Esophagus muscularis mucosa (tissue), 4 donors: ENCODE measurements around the gene LIPT2. TPM values are rescaled to one million over a fixed set of nuclear protein-coding genes. Genes with fewer than 3 reads are reported as not detected.

Experiments
- DNase-seq: peaks from one replicate; pipeline ENCODE4 v3.0.0-alpha.2; 2017; ENCODE audit errors: extremely low spot score
- H3K27ac ChIP-seq, 4 donors: fragments of 200-600 bp; sonication (generic); replicated peaks in 1 of 4; 1 replicate in 3 of 4; 2 replicates in 1 of 4; pipeline ENCODE4 v1.5.1; 2016 to 2019; ENCODE audit warnings: mild to moderate bottlenecking in 1 of 4
- H3K27me3 ChIP-seq, 4 donors: fragments of 200-600 bp; sonication (generic); one replicate each; pipeline versions ENCODE4 v1.5.1 to v1.6.0; 2016 to 2019
- H3K36me3 ChIP-seq, 4 donors: fragments of 200-600 bp; sonication (generic); one replicate each; pipeline ENCODE4 v1.5.1; 2016 to 2019
- H3K4me1 ChIP-seq, 4 donors: fragments of 200-600 bp; sonication (generic); one replicate each; pipeline ENCODE4 v1.5.1; 2016 to 2019
- H3K4me3 ChIP-seq, 4 donors: fragments of 200-600 bp; sonication (generic); 1 replicate in 2 of 4; 2 replicates in 2 of 4; pipeline ENCODE4 v1.5.1; 2016 to 2019; ENCODE audit warnings: mild to moderate bottlenecking in 4 of 4, moderate library complexity in 1 of 4
- H3K9me3 ChIP-seq, 4 donors: fragments of 200-600 bp; sonication (generic); 1 replicate in 3 of 4; 2 replicates in 1 of 4; pipeline ENCODE4 v1.5.1; 2016 to 2019
- EP300 ChIP-seq: sonication (generic); formaldehyde crosslinking; IDR thresholded peaks from one replicate; pipeline ENCODE4 v1.6.1; 2017; ENCODE audit warnings: antibody characterized with exemption
- POLR2A ChIP-seq: fragments of 450-650 bp; IDR thresholded peaks from one replicate; pipeline ENCODE4 v1.6.1; 2017; ENCODE audit warnings: antibody characterized with exemption, moderate library complexity, mild to moderate bottlenecking, low read depth
- POLR2AphosphoS5 ChIP-seq, 2 donors: sonication (generic); formaldehyde crosslinking; IDR thresholded peaks; one replicate each; pipeline ENCODE4 v1.6.1; 2017; ENCODE audit warnings: antibody characterized with exemption in 2 of 2
- WGBS: methylation state at CpG from one replicate; pipeline ENCODE4 v1.1.5; 2018; 5-methylcytosine and 5-hydroxymethylcytosine counted together
- intact Hi-C: fragments of 100-400 bp; cut with DNase I; formaldehyde crosslinking; loops from one replicate; pipeline ENCODE4 v1.15.1; 2023
- total RNA-seq, 4 donors: library from RNA; depleted of rRNA; stranded (reverse); fragments of >200 nt; gene quantifications; one replicate each; pipeline versions ENCODE4 v1.1.0 to v1.2.1, GENCODE V29; 2016
- TF ChIP-seq, protein P1 (sequence below), 3 experiments: fragments of 200-600 bp in 2 of 3; fragments of 450-650 bp in 1 of 3; sonication (generic) in 2 of 3; IDR thresholded peaks; one replicate each; pipeline ENCODE4 v1.5.1; 2017 to 2019; ENCODE audit warnings: antibody characterized with exemption in 3 of 3, mild to moderate bottlenecking in 2 of 3, moderate library complexity in 1 of 3

LIPT2 gene
- total RNA-seq, 4 donors from 2014 or later, result 2.2 to 6.7 (median 2.7) TPM

DNA sequence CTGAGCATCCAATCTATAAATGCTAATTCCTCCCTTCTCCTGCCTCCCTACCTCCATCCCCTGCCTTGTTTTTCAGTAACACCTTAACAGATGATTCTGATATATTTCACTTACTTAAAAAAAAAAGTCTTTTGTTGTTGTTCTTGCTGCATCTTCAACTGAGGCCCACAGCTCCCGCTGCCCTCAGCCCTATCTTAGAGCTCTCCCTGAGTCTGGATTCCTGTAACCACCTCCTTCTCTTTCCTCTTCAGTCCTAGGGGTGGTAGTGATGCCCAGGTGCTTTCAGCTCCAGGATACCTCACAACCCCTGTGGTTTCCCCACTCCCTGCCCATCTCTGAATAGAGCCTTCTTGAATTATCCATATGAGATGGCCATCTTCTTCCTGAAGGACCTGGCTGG lies 22.5 kb downstream of the LIPT2 start:
- TF ChIP-seq POLR2A (no peak), POLR2AphosphoS5 (IDR thresholded peaks at IDR 0.05) (no peak), EP300 (no peak)
- TF ChIP-seq, protein P1, sequence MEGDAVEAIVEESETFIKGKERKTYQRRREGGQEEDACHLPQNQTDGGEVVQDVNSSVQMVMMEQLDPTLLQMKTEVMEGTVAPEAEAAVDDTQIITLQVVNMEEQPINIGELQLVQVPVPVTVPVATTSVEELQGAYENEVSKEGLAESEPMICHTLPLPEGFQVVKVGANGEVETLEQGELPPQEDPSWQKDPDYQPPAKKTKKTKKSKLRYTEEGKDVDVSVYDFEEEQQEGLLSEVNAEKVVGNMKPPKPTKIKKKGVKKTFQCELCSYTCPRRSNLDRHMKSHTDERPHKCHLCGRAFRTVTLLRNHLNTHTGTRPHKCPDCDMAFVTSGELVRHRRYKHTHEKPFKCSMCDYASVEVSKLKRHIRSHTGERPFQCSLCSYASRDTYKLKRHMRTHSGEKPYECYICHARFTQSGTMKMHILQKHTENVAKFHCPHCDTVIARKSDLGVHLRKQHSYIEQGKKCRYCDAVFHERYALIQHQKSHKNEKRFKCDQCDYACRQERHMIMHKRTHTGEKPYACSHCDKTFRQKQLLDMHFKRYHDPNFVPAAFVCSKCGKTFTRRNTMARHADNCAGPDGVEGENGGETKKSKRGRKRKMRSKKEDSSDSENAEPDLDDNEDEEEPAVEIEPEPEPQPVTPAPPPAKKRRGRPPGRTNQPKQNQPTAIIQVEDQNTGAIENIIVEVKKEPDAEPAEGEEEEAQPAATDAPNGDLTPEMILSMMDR (IDR thresholded peaks at IDR 0.05), result no peak
- peak; percentile 60 for DNase-seq
- Histone ChIP-seq H3K27me3 (peaks cover 0 to 7% (median 0%) of the 10 kb centered on the region in 4 donors), H3K36me3 (no peaks in the 10 kb centered on the region), H3K27ac (no peak overlapping the region), H3K4me1 (peaks cover 14 to 19% (median 16%) of the 10 kb centered on the region in 4 donors), H3K9me3 (no peaks in the 10 kb centered on the region), H3K4me3 (no peak overlapping the region)
- intact Hi-C loops, result no loop called here
- WGBS, result 100% methylated on average over 1 of the region's 1 CpG

GRCh38 chr11:74470526-74470925 lies 23.0 kb downstream of the LIPT2 start:
- H3K36me3 ChIP-seq, result no peaks in the 10 kb centered on the region
- no peak for DNase-seq
- no peak overlapping the region for H3K4me3 ChIP-seq
- peaks cover 14 to 19% (median 16%) of the 10 kb centered on the region in 4 donors for H3K4me1 ChIP-seq
- H3K27ac ChIP-seq, result no peak overlapping the region
- H3K27me3 ChIP-seq, result peaks cover 0 to 7% (median 0%) of the 10 kb centered on the region in 4 donors
- intact Hi-C loops, result no loop called here
- WGBS, result 68% methylated on average over 2 of the region's 2 CpGs
- no peaks in the 10 kb centered on the region for H3K9me3 ChIP-seq
- TF ChIP-seq POLR2A (no peak), POLR2AphosphoS5 (IDR thresholded peaks at IDR 0.05) (no peak), EP300 (no peak)
- TF ChIP-seq, protein P1 (IDR thresholded peaks at IDR 0.05), result no peak

GRCh38 chr11:74468936-74469335 lies 24.6 kb downstream of the LIPT2 start:
- H3K27ac ChIP-seq, result no peak overlapping the region
- no peaks in the 10 kb centered on the region for H3K9me3 ChIP-seq
- H3K27me3 ChIP-seq, result peaks cover 0 to 7% (median 0%) of the 10 kb centered on the region in 4 donors
- intact Hi-C loops, result no loop called here
- WGBS, result 75% methylated on average over 1 of the region's 1 CpG
- no peaks in the 10 kb centered on the region for H3K36me3 ChIP-seq
- H3K4me3 ChIP-seq, result no peak overlapping the region
- peaks cover 14 to 19% (median 16%) of the 10 kb centered on the region in 4 donors for H3K4me1 ChIP-seq
- no peak for DNase-seq
- TF ChIP-seq POLR2A (no peak), EP300 (no peak), POLR2AphosphoS5 (IDR thresholded peaks at IDR 0.05) (no peak)
- TF ChIP-seq, protein P1 (IDR thresholded peaks at IDR 0.05), result no peak

DNA sequence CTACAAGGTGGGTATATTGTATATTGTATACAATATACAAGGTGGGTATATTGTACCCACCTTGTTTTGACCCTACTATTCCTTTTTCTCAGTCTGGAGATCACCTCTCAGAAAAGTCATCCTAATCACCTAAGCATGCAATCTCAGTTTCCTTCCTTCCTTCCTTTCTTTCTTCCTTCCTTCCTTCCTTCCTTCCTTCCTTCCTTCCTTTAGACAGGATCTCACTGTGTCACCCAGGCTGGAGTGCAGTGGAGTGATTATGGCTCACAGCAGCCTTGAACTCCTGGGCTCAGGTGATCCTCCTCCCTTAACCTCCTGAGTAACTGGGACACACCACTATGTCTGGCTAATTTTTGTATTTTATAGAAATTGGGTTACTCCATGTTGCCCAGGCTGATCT lies 25.0 kb downstream of the LIPT2 start:
- H3K27ac ChIP-seq, result no peak overlapping the region
- TF ChIP-seq POLR2AphosphoS5 (IDR thresholded peaks at IDR 0.05) (no peak), POLR2A (no peak), EP300 (no peak)
- TF ChIP-seq, protein P1 (IDR thresholded peaks at IDR 0.05), result no peak
- intact Hi-C loops, result no loop called here

DNA sequence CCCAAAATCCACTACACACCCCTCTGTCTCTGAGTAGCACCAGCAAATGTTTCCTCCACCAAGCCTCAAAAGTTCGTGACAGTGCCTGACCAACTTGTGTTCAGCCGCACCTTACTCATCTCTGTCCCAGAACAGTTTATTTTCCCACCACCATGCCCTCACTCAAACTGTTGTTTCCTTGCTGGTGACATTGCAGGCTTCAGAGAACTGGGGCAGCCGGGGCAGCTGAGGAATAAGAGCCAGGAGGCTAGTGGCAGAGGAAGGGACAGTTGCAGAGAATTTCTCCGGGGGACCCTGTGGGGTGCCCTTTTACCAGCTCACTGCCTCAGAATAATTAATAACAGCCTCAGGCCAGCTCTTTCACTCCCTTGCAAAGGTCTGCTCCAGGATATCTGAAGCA lies 25.5 kb downstream of the LIPT2 start:
- no peaks in the 10 kb centered on the region for H3K36me3 ChIP-seq
- peak overlapping the region in 1 of 4 donors; percentile 37 for H3K27ac ChIP-seq
- no peak for DNase-seq
- intact Hi-C loops, result no loop called here
- no peak for TF ChIP-seq EP300
- TF ChIP-seq, protein P1 (IDR thresholded peaks at IDR 0.05), result no peak
- TF ChIP-seq POLR2AphosphoS5 (IDR thresholded peaks at IDR 0.05), result no peak
- WGBS, result 85% methylated on average over 4 of the region's 4 CpGs
- H3K9me3 ChIP-seq, result no peaks in the 10 kb centered on the region
- H3K27me3 ChIP-seq, result peaks cover 0 to 7% (median 0%) of the 10 kb centered on the region in 4 donors
- no peak overlapping the region for H3K4me3 ChIP-seq
- H3K4me1 ChIP-seq, result peaks cover 14 to 19% (median 16%) of the 10 kb centered on the region in 4 donors

More for the DNA sequence above, 25.0 kb downstream of the LIPT2 start:
- DNase-seq, result no peak
- H3K27me3 ChIP-seq, result peaks cover 0 to 7% (median 0%) of the 10 kb centered on the region in 4 donors
- H3K9me3 ChIP-seq, result no peaks in the 10 kb centered on the region
- H3K4me1 ChIP-seq, result peaks cover 14 to 19% (median 16%) of the 10 kb centered on the region in 4 donors
- no peak overlapping the region for H3K4me3 ChIP-seq
- no peaks in the 10 kb centered on the region for H3K36me3 ChIP-seq
